ENCODE measurements around the gene ATP2B1.
A peak's percentile ranks its signal among the peaks of the same experiment; 100 is the strongest.

The ATP2B1 gene

GRCh38 chr12:89712706-89713105, 4.1 kb upstream of the ATP2B1 start:
- DNase-seq (ENCODE audit: low read depth) = no peak
- no peak overlapping the region for H3K4me3 ChIP-seq (ENCODE audit: low read length)
- TF ChIP-seq, protein P1, sequence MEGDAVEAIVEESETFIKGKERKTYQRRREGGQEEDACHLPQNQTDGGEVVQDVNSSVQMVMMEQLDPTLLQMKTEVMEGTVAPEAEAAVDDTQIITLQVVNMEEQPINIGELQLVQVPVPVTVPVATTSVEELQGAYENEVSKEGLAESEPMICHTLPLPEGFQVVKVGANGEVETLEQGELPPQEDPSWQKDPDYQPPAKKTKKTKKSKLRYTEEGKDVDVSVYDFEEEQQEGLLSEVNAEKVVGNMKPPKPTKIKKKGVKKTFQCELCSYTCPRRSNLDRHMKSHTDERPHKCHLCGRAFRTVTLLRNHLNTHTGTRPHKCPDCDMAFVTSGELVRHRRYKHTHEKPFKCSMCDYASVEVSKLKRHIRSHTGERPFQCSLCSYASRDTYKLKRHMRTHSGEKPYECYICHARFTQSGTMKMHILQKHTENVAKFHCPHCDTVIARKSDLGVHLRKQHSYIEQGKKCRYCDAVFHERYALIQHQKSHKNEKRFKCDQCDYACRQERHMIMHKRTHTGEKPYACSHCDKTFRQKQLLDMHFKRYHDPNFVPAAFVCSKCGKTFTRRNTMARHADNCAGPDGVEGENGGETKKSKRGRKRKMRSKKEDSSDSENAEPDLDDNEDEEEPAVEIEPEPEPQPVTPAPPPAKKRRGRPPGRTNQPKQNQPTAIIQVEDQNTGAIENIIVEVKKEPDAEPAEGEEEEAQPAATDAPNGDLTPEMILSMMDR (conservative IDR thresholded peaks at IDR 0.05; ENCODE audit: low read depth, low read length) = no peak

DNA sequence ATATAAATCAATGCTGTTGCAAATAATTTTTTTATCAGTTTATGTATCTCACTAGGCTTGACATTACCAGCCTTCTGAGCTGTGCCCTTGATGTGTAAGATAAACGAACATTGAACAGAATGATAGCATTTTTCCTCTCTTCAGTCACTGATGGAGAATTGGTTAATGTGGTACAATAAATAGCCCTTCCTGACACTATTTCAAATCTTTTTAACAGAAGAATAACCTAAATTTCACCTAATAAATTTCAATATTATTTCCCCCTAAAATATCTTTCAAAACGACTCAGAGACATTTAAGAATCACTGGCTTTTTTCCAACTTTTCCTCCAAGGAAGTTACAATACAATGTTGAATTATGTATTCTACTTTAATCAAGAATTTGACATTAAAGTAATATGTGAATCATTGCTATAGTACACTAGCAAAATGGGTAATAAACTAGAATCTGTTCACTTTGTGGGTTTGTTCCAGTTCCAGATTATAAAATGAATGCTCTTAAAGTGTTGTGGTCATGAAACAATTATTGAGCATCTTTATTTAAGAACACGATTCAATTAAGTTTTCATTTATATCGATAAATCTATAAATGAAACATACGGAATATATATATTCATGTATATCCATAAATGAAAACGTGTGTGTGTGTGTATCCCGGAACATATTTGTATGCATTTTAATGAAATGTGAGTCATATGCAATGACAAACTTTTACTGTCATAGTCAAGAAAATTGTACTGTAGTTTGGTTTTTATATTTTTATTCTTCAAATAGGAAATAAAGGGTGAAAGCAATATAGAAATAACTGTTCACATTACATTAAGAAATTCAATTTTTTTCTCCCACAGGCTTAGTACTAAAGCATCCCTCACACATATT, 2.5 kb upstream of the ATP2B1 start:
- TF ChIP-seq, protein P1 (conservative IDR thresholded peaks at IDR 0.05; ENCODE audit: low read depth, low read length) = no peak
- H3K4me3 ChIP-seq (ENCODE audit: low read length) = no peak overlapping the region
- no peak for DNase-seq (ENCODE audit: low read depth)

DNA sequence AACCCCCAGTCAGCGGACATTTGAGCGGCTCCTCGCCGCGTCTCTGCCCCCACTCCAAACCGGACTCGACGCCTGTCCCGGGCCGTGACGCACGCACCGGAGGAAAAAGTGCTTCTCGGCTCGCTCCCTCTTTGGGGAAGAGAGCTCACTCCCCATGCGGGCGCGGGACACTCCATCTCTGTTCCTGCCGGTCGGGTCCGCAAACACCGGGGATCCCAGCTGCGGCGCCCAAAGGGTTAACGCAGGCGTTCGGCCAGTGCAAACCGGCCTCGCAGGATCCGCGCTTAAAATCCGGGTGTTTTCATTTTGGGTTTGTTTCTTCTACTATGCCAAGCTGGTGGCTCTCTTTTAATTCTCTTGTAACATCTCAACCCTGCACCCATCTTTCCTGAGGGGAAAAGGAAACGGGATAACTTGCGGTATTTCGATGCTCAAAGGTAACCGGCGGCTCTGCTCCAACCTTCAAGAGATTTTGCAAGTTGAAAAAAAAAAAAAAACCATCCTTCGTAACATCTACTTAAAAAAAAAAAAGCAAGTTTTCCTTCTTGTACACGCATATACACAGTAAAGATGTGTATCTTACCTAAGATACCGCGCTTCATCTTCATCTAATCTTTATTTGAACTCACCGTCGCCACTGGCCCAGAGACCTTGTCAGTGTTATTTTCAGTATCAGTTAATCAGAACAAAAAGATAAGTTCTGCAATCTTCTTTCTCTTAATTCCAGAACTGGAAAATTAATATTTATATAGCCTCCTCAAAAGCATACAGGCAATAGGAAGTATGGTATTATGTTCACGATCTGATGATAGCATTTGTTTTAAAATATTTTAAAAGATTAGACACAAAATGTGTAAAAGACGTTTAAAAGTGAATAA, 1.6 kb upstream of the ATP2B1 start:
- DNase-seq (ENCODE audit: low read depth) = no peak
- TF ChIP-seq, protein P1 (conservative IDR thresholded peaks at IDR 0.05; ENCODE audit: low read depth, low read length) = no peak
- H3K4me3 ChIP-seq (ENCODE audit: low read length) = peak overlapping the region; percentile 82

GRCh38 chr12:89709157-89709994, 738 bp upstream of the ATP2B1 start:
- DNase-seq (ENCODE audit: low read depth) = peak; percentile 98
- TF ChIP-seq, protein P1 (conservative IDR thresholded peaks at IDR 0.05; ENCODE audit: low read depth, low read length) = no peak

GRCh38 chr12:89707703-89708564, 704 bp downstream of the ATP2B1 start:
- H3K4me3 ChIP-seq (ENCODE audit: low read length) = peak overlapping the region; percentile 77
- TF ChIP-seq, protein P1 (conservative IDR thresholded peaks at IDR 0.05; ENCODE audit: low read depth, low read length) = no peak
- no peak for DNase-seq (ENCODE audit: low read depth)

More at GRCh38 chr12:89709157-89709994, 738 bp upstream of the ATP2B1 start:
- H3K4me3 ChIP-seq (ENCODE audit: low read length) = peak overlapping the region; percentile 82
